Neural cell (in vitro differentiated cells): ENCODE data around the gene CENPP. TPM values are rescaled to one million over a fixed set of nuclear protein-coding genes. Genes with fewer than 3 reads are reported as not detected.

Experiments used
- H2AFZ ChIP-seq: fragments of 200-600, 300-800 bp; sonication (generic), shearing (Covaris generic); 2 replicates; pipeline ENCODE4 v1.6.0; 2014; ENCODE audit warnings: low read depth, mild to moderate bottlenecking, antibody characterized with exemption, low read length, moderate library complexity
- H3F3A ChIP-seq: fragments of 200-600 bp; shearing (Covaris generic); 2 replicates; pipeline ENCODE4 v1.6.1; 2016; ENCODE audit warnings: mild to moderate bottlenecking, moderate library complexity, mixed read lengths, antibody characterized with exemption, low read length; ENCODE audit not compliant: insufficient read depth, poor library complexity, severe bottlenecking
- H3K27ac ChIP-seq: fragments of 200-600, 300-800 bp; sonication (generic), shearing (Covaris generic); 2 replicates; pipeline ENCODE4 v1.5.1; 2014; ENCODE audit warnings: mild to moderate bottlenecking, low read length, moderate library complexity
- H3K27me3 ChIP-seq: fragments of 300-800, 200-600 bp; sonication (generic), shearing (Covaris generic); 2 replicates; pipeline ENCODE4 v1.6.0; 2014; ENCODE audit warnings: mild to moderate bottlenecking, low read depth, low read length, moderate library complexity; ENCODE audit not compliant: insufficient read depth
- H3K36me3 ChIP-seq: fragments of 300-800, 200-600 bp; sonication (generic), shearing (Covaris generic); 2 replicates; pipeline ENCODE4 v1.5.1; 2014; ENCODE audit warnings: mild to moderate bottlenecking, antibody characterized with exemption, low read length, moderate library complexity; ENCODE audit not compliant: insufficient read depth
- H3K4me2 ChIP-seq: fragments of 300-800, 200-600 bp; sonication (generic), shearing (Covaris generic); 2 replicates; pipeline ENCODE4 v1.6.0; 2014; ENCODE audit warnings: mild to moderate bottlenecking, low read length
- H3K4me3 ChIP-seq: fragments of 300-800, 200-600 bp; sonication (generic), shearing (Covaris generic); 2 replicates; pipeline ENCODE4 v1.5.1; 2014; ENCODE audit warnings: mild to moderate bottlenecking, low read length, moderate library complexity
- H3K79me2 ChIP-seq: fragments of 200-600 bp; shearing (Covaris generic); replicated peaks from 2 replicates; pipeline ENCODE4 v1.6.0; 2014; ENCODE audit warnings: mild to moderate bottlenecking, low read length, moderate library complexity; ENCODE audit not compliant: insufficient read depth
- H3K9ac ChIP-seq: fragments of 300-800, 200-600 bp; sonication (generic), shearing (Covaris generic); 2 replicates; pipeline ENCODE4 v1.6.1; 2016; ENCODE audit warnings: mild to moderate bottlenecking, low read length, mixed read lengths
- H3K9me2 ChIP-seq: fragments of 200-600 bp; shearing (Covaris generic); 2 replicates; pipeline ENCODE4 v1.6.1; 2016; ENCODE audit warnings: mild to moderate bottlenecking, low read length, mixed read lengths; ENCODE audit not compliant: insufficient read depth
- H3K9me3 ChIP-seq: fragments of 200-600, 300-800 bp; sonication (generic), shearing (Covaris generic); 2 replicates; pipeline ENCODE4 v1.6.1; 2016; ENCODE audit warnings: mild to moderate bottlenecking, mixed run types, low read length, moderate library complexity, mixed read lengths
- H4K20me1 ChIP-seq: fragments of 200-600 bp; shearing (Covaris generic); 2 replicates; pipeline ENCODE4 v1.6.1; 2016; ENCODE audit warnings: mild to moderate bottlenecking, mixed run types; ENCODE audit not compliant: insufficient read depth
- EP300 ChIP-seq: fragments of 450-650 bp; conservative IDR thresholded peaks from 2 replicates; pipeline ENCODE4 v1.6.1; 2014; ENCODE audit warnings: antibody characterized with exemption, mild to moderate bottlenecking, moderate library complexity; ENCODE audit not compliant: poor library complexity, severe bottlenecking
- EZH2 ChIP-seq: fragments of 200-600, 300-800 bp; shearing (Covaris generic), sonication (generic); IDR thresholded peaks from 2 replicates; pipeline ENCODE4 v1.6.1; 2014; ENCODE audit warnings: antibody characterized with exemption, low read length, borderline replicate concordance, mild to moderate bottlenecking; ENCODE audit not compliant: insufficient read depth, poor library complexity, severe bottlenecking
- MXI1 ChIP-seq: fragments of 450-650 bp; conservative IDR thresholded peaks from 2 replicates; pipeline ENCODE4 v1.6.1; 2014; ENCODE audit warnings: antibody characterized with exemption, mild to moderate bottlenecking; ENCODE audit not compliant: poor library complexity, severe bottlenecking
- POLR2AphosphoS5 ChIP-seq: IDR thresholded peaks from 2 replicates; pipeline ENCODE4 v1.6.1; 2012
- RAD21 ChIP-seq: fragments of 450-650 bp; conservative IDR thresholded peaks from 2 replicates; pipeline ENCODE4 v1.6.1; 2014; ENCODE audit warnings: antibody characterized with exemption, mild to moderate bottlenecking, moderate library complexity
- SMC3 ChIP-seq: fragments of 450-650 bp; conservative IDR thresholded peaks from 2 replicates; pipeline ENCODE4 v1.6.1; 2014; ENCODE audit warnings: antibody characterized with exemption, mild to moderate bottlenecking, moderate library complexity; ENCODE audit not compliant: poor library complexity
- TAF1 ChIP-seq: IDR thresholded peaks from 2 replicates; pipeline ENCODE4 v1.6.1; 2012; ENCODE audit warnings: low read depth
- polyA plus RNA-seq: library from polyadenylated mRNA; depleted of rRNA; stranded (reverse); fragments of >200 nt; gene quantifications from 2 replicates; pipeline ENCODE4 v1.2.3, GENCODE V29; 2014
- TF ChIP-seq, protein P1 (sequence below): fragments of 450-650 bp; IDR thresholded peaks from 2 replicates; pipeline ENCODE4 v1.5.1; 2014; ENCODE audit warnings: antibody characterized with exemption, mild to moderate bottlenecking, moderate library complexity; ENCODE audit not compliant: poor library complexity, severe bottlenecking
- TF ChIP-seq, protein P2 (sequence below): IDR thresholded peaks from 2 replicates; pipeline ENCODE4 v1.6.1; 2012; ENCODE audit warnings: borderline replicate concordance

Gene CENPP
- polyA plus RNA-seq, 1 donor from 2014 or later = 5.0 TPM

DNA sequence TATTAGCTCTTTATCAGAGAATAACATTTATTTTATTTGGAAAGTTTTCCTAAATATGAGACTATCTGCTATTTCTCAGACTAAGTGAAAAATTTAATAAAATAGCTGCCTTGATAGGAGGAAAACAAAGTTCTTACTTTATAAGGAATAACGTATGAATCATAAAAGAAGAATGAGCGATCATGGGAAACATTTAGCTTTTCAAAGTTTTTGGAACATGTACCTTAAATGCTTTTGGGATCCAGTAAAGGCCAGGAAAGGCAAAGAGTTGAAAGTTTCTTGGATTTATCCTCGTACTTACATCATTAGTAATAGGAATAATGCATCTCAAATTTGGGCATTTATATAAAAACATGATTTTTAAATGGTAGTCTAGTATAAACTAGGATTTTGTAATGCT lies 59.2 kb downstream of the CENPP start:
- no peaks in the 10 kb centered on the region for H3K36me3 ChIP-seq
- no peaks in the 10 kb centered on the region for H3K9me2 ChIP-seq
- no peaks in the 10 kb centered on the region for H3K79me2 ChIP-seq
- H3K9ac ChIP-seq = no peak overlapping the region
- no peak overlapping the region for H2AFZ ChIP-seq
- no peaks in the 10 kb centered on the region for H3K9me3 ChIP-seq
- H3K4me2 ChIP-seq = no peak overlapping the region
- TF ChIP-seq, protein P1, sequence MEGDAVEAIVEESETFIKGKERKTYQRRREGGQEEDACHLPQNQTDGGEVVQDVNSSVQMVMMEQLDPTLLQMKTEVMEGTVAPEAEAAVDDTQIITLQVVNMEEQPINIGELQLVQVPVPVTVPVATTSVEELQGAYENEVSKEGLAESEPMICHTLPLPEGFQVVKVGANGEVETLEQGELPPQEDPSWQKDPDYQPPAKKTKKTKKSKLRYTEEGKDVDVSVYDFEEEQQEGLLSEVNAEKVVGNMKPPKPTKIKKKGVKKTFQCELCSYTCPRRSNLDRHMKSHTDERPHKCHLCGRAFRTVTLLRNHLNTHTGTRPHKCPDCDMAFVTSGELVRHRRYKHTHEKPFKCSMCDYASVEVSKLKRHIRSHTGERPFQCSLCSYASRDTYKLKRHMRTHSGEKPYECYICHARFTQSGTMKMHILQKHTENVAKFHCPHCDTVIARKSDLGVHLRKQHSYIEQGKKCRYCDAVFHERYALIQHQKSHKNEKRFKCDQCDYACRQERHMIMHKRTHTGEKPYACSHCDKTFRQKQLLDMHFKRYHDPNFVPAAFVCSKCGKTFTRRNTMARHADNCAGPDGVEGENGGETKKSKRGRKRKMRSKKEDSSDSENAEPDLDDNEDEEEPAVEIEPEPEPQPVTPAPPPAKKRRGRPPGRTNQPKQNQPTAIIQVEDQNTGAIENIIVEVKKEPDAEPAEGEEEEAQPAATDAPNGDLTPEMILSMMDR = no peak
- TF ChIP-seq SMC3 (no peak), TAF1 (no peak), MXI1 (no peak), EP300 (no peak), POLR2AphosphoS5 (no peak), EZH2 (no peak), RAD21 (no peak)
- TF ChIP-seq, protein P2, sequence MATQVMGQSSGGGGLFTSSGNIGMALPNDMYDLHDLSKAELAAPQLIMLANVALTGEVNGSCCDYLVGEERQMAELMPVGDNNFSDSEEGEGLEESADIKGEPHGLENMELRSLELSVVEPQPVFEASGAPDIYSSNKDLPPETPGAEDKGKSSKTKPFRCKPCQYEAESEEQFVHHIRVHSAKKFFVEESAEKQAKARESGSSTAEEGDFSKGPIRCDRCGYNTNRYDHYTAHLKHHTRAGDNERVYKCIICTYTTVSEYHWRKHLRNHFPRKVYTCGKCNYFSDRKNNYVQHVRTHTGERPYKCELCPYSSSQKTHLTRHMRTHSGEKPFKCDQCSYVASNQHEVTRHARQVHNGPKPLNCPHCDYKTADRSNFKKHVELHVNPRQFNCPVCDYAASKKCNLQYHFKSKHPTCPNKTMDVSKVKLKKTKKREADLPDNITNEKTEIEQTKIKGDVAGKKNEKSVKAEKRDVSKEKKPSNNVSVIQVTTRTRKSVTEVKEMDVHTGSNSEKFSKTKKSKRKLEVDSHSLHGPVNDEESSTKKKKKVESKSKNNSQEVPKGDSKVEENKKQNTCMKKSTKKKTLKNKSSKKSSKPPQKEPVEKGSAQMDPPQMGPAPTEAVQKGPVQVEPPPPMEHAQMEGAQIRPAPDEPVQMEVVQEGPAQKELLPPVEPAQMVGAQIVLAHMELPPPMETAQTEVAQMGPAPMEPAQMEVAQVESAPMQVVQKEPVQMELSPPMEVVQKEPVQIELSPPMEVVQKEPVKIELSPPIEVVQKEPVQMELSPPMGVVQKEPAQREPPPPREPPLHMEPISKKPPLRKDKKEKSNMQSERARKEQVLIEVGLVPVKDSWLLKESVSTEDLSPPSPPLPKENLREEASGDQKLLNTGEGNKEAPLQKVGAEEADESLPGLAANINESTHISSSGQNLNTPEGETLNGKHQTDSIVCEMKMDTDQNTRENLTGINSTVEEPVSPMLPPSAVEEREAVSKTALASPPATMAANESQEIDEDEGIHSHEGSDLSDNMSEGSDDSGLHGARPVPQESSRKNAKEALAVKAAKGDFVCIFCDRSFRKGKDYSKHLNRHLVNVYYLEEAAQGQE = no peak
- H4K20me1 ChIP-seq = no peaks in the 10 kb centered on the region
- no peak overlapping the region for H3K4me3 ChIP-seq
- H3K27me3 ChIP-seq = no peaks in the 10 kb centered on the region
- no peaks in the 10 kb centered on the region for H3F3A ChIP-seq
- H3K27ac ChIP-seq = no peak overlapping the region

DNA sequence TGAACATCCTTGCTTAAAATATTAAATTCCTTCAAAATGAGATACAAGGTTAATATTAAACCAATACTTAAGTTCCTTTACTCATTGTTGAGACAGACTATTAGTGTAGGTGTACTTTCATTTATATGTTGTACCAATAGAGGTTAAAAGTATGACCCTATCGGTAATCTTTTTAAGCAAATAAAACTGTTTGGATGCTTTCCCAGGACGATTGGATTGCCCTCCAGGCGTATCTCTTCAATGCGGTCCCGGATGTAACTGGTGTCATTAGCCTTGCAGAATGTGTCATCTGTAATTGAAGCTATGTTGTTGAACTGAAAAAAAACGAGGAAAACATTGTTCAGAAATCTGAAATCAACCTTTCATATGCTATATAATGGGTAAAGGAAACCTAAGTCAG lies 59.7 kb downstream of the CENPP start:
- no peaks in the 10 kb centered on the region for H3K27me3 ChIP-seq
- no peak overlapping the region for H3K27ac ChIP-seq
- H3K9ac ChIP-seq = no peak overlapping the region
- no peaks in the 10 kb centered on the region for H3F3A ChIP-seq
- no peak overlapping the region for H3K4me2 ChIP-seq
- no peaks in the 10 kb centered on the region for H3K9me3 ChIP-seq
- TF ChIP-seq EZH2 (no peak), EP300 (no peak), RAD21 (no peak), POLR2AphosphoS5 (no peak), SMC3 (no peak), MXI1 (no peak), TAF1 (no peak)
- TF ChIP-seq, protein P1 = no peak
- TF ChIP-seq, protein P2 = no peak
- H2AFZ ChIP-seq = no peak overlapping the region
- no peaks in the 10 kb centered on the region for H3K9me2 ChIP-seq
- no peaks in the 10 kb centered on the region for H3K79me2 ChIP-seq
- no peaks in the 10 kb centered on the region for H3K36me3 ChIP-seq
- H4K20me1 ChIP-seq = no peaks in the 10 kb centered on the region
- no peak overlapping the region for H3K4me3 ChIP-seq
